ENCODE results near the gene RAB11FIP4. TPM values are rescaled to one million over a fixed set of nuclear protein-coding genes. Genes with fewer than 3 reads are reported as not detected.

RAB11FIP4 gene
- total and polyA plus RNA-seq, 2 donors: 5.3 to 9.2 TPM

DNA sequence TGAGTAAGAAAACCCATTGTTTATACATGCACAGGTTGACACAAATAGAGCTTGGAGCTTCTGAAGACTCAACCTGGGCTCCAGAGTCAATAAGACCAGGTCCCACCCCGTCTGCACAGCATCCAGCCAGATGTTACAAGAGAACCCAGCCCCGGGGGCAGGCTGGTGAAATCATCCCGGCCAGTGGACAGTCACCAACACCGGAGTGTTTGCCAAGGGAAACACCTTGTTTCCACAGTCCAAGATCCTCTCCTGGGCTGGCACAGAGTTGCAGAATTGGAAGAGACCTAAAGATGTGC, 90.3 kb downstream of the RAB11FIP4 start:
- no peak overlapping the region for H3K27ac ChIP-seq (ENCODE audit: low read depth in 1 of 2, low read length in 1 of 2)
- no peak for DNase-seq (ENCODE audit: low read depth in 6 of 9, low spot score in 9 of 9)
- 91% methylated on average over 4 of the region's 4 CpGs for WGBS
- H3K4me1 ChIP-seq (ENCODE audit: control insufficient read depth in 2 of 2, insufficient read depth in 2 of 2, low read length in 2 of 2): peaks cover 0 to under 1% of the 10 kb centered on the region in 2 donors
- no peaks in the 10 kb centered on the region for H3K9me3 ChIP-seq (ENCODE audit: control insufficient read depth in 2 of 2, insufficient read depth in 1 of 2, low read length in 1 of 2)
- peaks cover 0 to 7% of the 10 kb centered on the region in 2 donors for H3K27me3 ChIP-seq (ENCODE audit: control insufficient read depth in 2 of 2, insufficient read depth in 1 of 2, low read length in 1 of 2)
- no peak overlapping the region for H3K4me3 ChIP-seq (ENCODE audit: low read length in 2 of 2)
- no peaks in the 10 kb centered on the region for H3K36me3 ChIP-seq (ENCODE audit: control insufficient read depth in 2 of 2, insufficient read depth in 2 of 2, low read length in 1 of 2)

- Histone ChIP-seq H3K27me3 (ENCODE audit: control insufficient read depth in 2 of 2, insufficient read depth in 1 of 2, low read length in 1 of 2) (peaks cover 6 to 29% of the 10 kb centered on the region in 2 donors), H3K4me3 (ENCODE audit: low read length in 2 of 2) (no peak overlapping the region), H3K27ac (ENCODE audit: low read depth in 1 of 2, low read length in 1 of 2) (no peak overlapping the region), H3K4me1 (ENCODE audit: control insufficient read depth in 2 of 2, insufficient read depth in 2 of 2, low read length in 2 of 2) (peaks cover 0 to 21% of the 10 kb centered on the region in 2 donors), H3K9me3 (ENCODE audit: control insufficient read depth in 2 of 2, insufficient read depth in 1 of 2, low read length in 1 of 2) (no peaks in the 10 kb centered on the region), H3K36me3 (ENCODE audit: control insufficient read depth in 2 of 2, insufficient read depth in 2 of 2, low read length in 1 of 2) (no peaks in the 10 kb centered on the region)
- no peak for DNase-seq (ENCODE audit: low read depth in 6 of 9, low spot score in 9 of 9)
- 98% methylated on average over 4 of the region's 4 CpGs for WGBS
Measured at GRCh38 chr17:31484821-31485220, 93.3 kb downstream of the RAB11FIP4 start.

- DNase-seq (ENCODE audit: low read depth in 6 of 9, low spot score in 9 of 9): no peak
- H3K4me1 ChIP-seq (ENCODE audit: control insufficient read depth in 2 of 2, insufficient read depth in 2 of 2, low read length in 2 of 2): peaks cover 0 to 30% of the 10 kb centered on the region in 2 donors
- 60% methylated on average over 9 of the region's 9 CpGs for WGBS
- H3K36me3 ChIP-seq (ENCODE audit: control insufficient read depth in 2 of 2, insufficient read depth in 2 of 2, low read length in 1 of 2): no peaks in the 10 kb centered on the region
- peaks cover 6 to 33% of the 10 kb centered on the region in 2 donors for H3K27me3 ChIP-seq (ENCODE audit: control insufficient read depth in 2 of 2, insufficient read depth in 1 of 2, low read length in 1 of 2)
- no peak overlapping the region for H3K4me3 ChIP-seq (ENCODE audit: low read length in 2 of 2)
- no peaks in the 10 kb centered on the region for H3K9me3 ChIP-seq (ENCODE audit: control insufficient read depth in 2 of 2, insufficient read depth in 1 of 2, low read length in 1 of 2)
- no peak overlapping the region for H3K27ac ChIP-seq (ENCODE audit: low read depth in 1 of 2, low read length in 1 of 2)
Measured at GRCh38 chr17:31486351-31487062, 95.0 kb downstream of the RAB11FIP4 start.

GRCh38 chr17:31487063-31487647, 95.7 kb downstream of the RAB11FIP4 start:
- peak overlapping the region; percentile 47 to 66 for H3K27ac ChIP-seq (ENCODE audit: low read depth in 1 of 2, low read length in 1 of 2)
- DNase-seq (ENCODE audit: low read depth in 6 of 9, low spot score in 9 of 9): no peak
- WGBS: 24% methylated on average over 17 of the region's 17 CpGs
- H3K9me3 ChIP-seq (ENCODE audit: control insufficient read depth in 2 of 2, insufficient read depth in 1 of 2, low read length in 1 of 2): no peaks in the 10 kb centered on the region
- peak overlapping the region; percentile 48 to 72 for H3K4me3 ChIP-seq (ENCODE audit: low read length in 2 of 2)
- H3K4me1 ChIP-seq (ENCODE audit: control insufficient read depth in 2 of 2, insufficient read depth in 2 of 2, low read length in 2 of 2): peaks cover 0 to 36% of the 10 kb centered on the region in 2 donors
- H3K36me3 ChIP-seq (ENCODE audit: control insufficient read depth in 2 of 2, insufficient read depth in 2 of 2, low read length in 1 of 2): no peaks in the 10 kb centered on the region
- peaks cover 6 to 33% of the 10 kb centered on the region in 2 donors for H3K27me3 ChIP-seq (ENCODE audit: control insufficient read depth in 2 of 2, insufficient read depth in 1 of 2, low read length in 1 of 2)

DNA sequence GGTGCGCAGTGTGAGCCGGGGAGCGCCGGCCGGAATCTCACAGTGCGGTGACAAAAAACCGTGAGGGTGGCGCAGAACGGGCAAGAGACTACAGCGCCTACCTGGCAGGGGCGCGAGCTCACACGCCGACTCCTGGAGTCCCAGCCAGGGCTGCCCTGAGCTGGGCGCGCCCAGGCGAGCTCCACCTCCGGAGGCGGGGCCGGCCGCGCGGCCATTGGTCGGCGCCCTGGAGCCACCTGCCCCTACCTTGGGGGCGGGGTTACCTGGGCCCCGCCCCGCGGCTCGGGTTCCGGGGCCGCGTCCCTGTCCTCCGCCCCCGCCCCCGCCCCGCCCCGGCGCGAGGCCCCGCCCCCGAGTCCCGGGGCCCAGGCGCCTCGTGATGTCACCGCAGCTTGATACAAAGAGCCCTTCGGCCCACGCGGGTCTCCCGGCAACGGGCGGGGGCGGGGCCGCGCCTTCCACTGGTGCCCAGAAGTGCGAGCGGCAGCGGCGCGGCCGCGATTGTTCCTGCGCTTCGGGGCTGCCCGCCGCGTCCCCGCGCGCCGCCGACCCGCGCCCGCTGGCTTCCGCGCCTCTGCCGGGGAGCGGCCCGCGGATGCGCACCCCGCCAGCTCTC, 96.3 kb downstream of the RAB11FIP4 start:
- peak; percentile 49 to 94 (median 89) for DNase-seq (ENCODE audit: low read depth in 6 of 9, low spot score in 9 of 9)

DNA sequence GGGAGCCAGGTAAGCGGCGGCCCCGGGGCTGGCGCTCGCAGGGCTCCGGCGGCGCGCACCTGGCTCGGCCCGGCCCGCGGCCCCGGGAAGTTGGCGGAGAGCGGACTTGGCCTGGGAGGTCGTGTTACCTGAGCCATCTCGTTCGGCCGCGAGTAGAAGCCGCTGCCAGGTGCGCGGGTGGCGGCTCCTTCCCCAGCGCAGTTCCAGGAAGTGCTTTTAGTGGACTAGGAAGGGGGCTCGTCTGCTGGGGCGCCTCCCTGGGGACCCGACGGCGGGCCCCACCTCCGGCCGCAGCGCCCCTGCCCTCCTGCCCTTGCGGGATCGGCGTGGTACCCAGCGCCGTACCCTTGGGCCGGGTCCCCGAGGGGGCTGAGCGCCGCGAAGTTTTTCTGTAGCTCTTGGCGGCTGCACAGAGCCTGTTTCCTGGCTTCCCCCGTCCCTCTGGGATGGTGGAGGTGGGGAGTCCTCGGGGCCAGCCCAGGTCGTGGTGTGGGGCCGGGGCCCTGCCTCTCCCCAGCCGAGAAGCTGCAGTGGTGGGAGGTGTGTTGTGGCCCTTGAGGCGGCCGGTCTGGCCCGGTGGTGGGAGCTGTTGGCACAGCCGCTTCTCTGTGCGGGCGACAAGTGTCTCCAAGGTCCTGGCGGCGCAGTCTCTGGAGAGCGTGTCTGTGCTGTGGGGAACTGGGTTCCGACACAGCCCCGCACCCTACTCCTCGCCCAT, 96.9 kb downstream of the RAB11FIP4 start:
- H3K36me3 ChIP-seq (ENCODE audit: control insufficient read depth in 2 of 2, insufficient read depth in 2 of 2, low read length in 1 of 2): no peaks in the 10 kb centered on the region
- peaks cover 6 to 33% of the 10 kb centered on the region in 2 donors for H3K27me3 ChIP-seq (ENCODE audit: control insufficient read depth in 2 of 2, insufficient read depth in 1 of 2, low read length in 1 of 2)
- H3K4me3 ChIP-seq (ENCODE audit: low read length in 2 of 2): peak overlapping the region; percentile 49 to 72
- no peaks in the 10 kb centered on the region for H3K9me3 ChIP-seq (ENCODE audit: control insufficient read depth in 2 of 2, insufficient read depth in 1 of 2, low read length in 1 of 2)
- peak in 2 of 9 donors; percentile 36 to 59 for DNase-seq (ENCODE audit: low read depth in 6 of 9, low spot score in 9 of 9)
- H3K4me1 ChIP-seq (ENCODE audit: control insufficient read depth in 2 of 2, insufficient read depth in 2 of 2, low read length in 2 of 2): peaks cover 0 to 47% of the 10 kb centered on the region in 2 donors
- peak overlapping the region in 1 of 2 donors; percentile 86 for H3K27ac ChIP-seq (ENCODE audit: low read depth in 1 of 2, low read length in 1 of 2)
- 10% methylated on average over 62 of the region's 62 CpGs for WGBS

More for the DNA sequence above, 96.3 kb downstream of the RAB11FIP4 start:
- WGBS: under 1% methylated on average over 83 of the region's 83 CpGs
- Histone ChIP-seq H3K4me1 (ENCODE audit: control insufficient read depth in 2 of 2, insufficient read depth in 2 of 2, low read length in 2 of 2) (peaks cover 0 to 40% of the 10 kb centered on the region in 2 donors), H3K36me3 (ENCODE audit: control insufficient read depth in 2 of 2, insufficient read depth in 2 of 2, low read length in 1 of 2) (no peaks in the 10 kb centered on the region), H3K9me3 (ENCODE audit: control insufficient read depth in 2 of 2, insufficient read depth in 1 of 2, low read length in 1 of 2) (no peaks in the 10 kb centered on the region), H3K27ac (ENCODE audit: low read depth in 1 of 2, low read length in 1 of 2) (peak overlapping the region; percentile 47 to 86), H3K4me3 (ENCODE audit: low read length in 2 of 2) (peak overlapping the region; percentile 48 to 72), H3K27me3 (ENCODE audit: control insufficient read depth in 2 of 2, insufficient read depth in 1 of 2, low read length in 1 of 2) (peaks cover 6 to 33% of the 10 kb centered on the region in 2 donors)

- DNase-seq (ENCODE audit: low read depth in 6 of 9, low spot score in 9 of 9): no peak
- no peaks in the 10 kb centered on the region for H3K36me3 ChIP-seq (ENCODE audit: control insufficient read depth in 2 of 2, insufficient read depth in 2 of 2, low read length in 1 of 2)
- no peak overlapping the region for H3K27ac ChIP-seq (ENCODE audit: low read depth in 1 of 2, low read length in 1 of 2)
- H3K4me1 ChIP-seq (ENCODE audit: control insufficient read depth in 2 of 2, insufficient read depth in 2 of 2, low read length in 2 of 2): peaks cover 0 to 52% of the 10 kb centered on the region in 2 donors
- no peaks in the 10 kb centered on the region for H3K9me3 ChIP-seq (ENCODE audit: control insufficient read depth in 2 of 2, insufficient read depth in 1 of 2, low read length in 1 of 2)
- H3K27me3 ChIP-seq (ENCODE audit: control insufficient read depth in 2 of 2, insufficient read depth in 1 of 2, low read length in 1 of 2): peaks cover 6 to 33% of the 10 kb centered on the region in 2 donors
- 69% methylated on average over 4 of the region's 4 CpGs for WGBS
- H3K4me3 ChIP-seq (ENCODE audit: low read length in 2 of 2): peak overlapping the region; percentile 49 to 72
Measured at GRCh38 chr17:31488982-31489294, 97.5 kb downstream of the RAB11FIP4 start.

GRCh38 chr17:31489295-31490018, 98.0 kb downstream of the RAB11FIP4 start:
- Histone ChIP-seq H3K4me3 (ENCODE audit: low read length in 2 of 2) (peak overlapping the region in 1 of 2 donors; percentile 49), H3K36me3 (ENCODE audit: control insufficient read depth in 2 of 2, insufficient read depth in 2 of 2, low read length in 1 of 2) (no peaks in the 10 kb centered on the region), H3K27ac (ENCODE audit: low read depth in 1 of 2, low read length in 1 of 2) (no peak overlapping the region), H3K4me1 (ENCODE audit: control insufficient read depth in 2 of 2, insufficient read depth in 2 of 2, low read length in 2 of 2) (peaks cover 0 to 57% of the 10 kb centered on the region in 2 donors), H3K9me3 (ENCODE audit: control insufficient read depth in 2 of 2, insufficient read depth in 1 of 2, low read length in 1 of 2) (no peaks in the 10 kb centered on the region), H3K27me3 (ENCODE audit: control insufficient read depth in 2 of 2, insufficient read depth in 1 of 2, low read length in 1 of 2) (peaks cover 6 to 33% of the 10 kb centered on the region in 2 donors)
- WGBS: 92% methylated on average over 16 of the region's 16 CpGs
- DNase-seq (ENCODE audit: low read depth in 6 of 9, low spot score in 9 of 9): no peak
